HG03196 (cell line): ENCODE results near the gene CWC15.
A peak's percentile ranks its signal among the peaks of the same experiment; 100 is the strongest.
"Not testable (repeated sequence)": the region's sequence is repeated elsewhere in the genome, so short reads cannot be mapped to it uniquely, and the experiment has no call there.

Experiments
- ATAC-seq: cut with Tn5 transposase; IDR thresholded peaks from one replicate; pipeline ENCODE4 v1.9.1; 2021; ENCODE audit not compliant: unreplicated experiment

The CWC15 gene

DNA sequence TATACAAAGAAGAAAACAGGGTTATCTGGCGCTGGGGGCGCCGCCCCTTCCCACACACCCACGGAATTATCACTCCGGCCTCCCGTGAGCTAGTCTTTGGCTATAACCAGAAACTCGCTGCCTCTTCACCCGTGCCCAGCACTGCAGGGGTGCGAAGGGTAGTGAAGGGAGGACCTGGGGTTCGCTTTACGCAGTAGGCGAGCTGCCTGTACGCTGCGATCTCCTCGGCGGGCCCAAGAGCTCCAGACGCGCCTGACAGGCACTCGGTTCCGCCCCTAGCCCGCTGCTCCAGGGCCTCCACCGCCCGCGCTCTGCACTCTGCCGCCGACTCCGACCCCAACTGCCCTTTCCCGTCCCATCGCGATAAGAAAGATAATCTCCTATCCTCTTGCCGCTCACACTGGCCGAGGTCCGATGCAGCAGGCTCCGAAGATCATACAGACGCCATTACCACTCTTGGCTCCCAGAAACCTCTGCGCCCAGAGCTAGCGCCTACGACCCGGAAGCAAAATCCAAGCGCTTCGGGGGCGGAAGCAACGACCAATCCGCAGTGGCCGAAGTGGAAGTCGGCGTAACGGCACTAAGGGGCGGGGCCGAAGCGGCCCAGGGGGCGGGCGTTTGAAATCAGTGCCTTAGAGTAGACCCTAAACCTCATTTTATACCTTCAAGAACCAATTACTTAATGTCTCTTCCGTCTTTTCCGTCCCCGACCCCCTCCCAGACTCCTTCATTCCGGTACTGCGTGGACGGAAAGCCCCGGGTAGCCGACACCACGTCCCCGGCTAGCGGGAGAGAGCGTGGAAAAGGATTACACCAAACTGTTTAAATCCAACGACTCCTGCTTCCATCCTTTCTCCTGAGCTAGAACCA lies at the start of gene CWC15, which contains the start of gene KDM4D:
TSS of gene CWC15 (minus strand) at position 458 of the 870 bp plus-strand sequence. CDS start 1,371 bp downstream, outside the sequence.
TSS of gene KDM4D (plus strand) at position 611 of the 870 bp plus-strand sequence. CDS start 23,664 bp downstream, outside the sequence.
- ATAC-seq, result peak; percentile 100

DNA sequence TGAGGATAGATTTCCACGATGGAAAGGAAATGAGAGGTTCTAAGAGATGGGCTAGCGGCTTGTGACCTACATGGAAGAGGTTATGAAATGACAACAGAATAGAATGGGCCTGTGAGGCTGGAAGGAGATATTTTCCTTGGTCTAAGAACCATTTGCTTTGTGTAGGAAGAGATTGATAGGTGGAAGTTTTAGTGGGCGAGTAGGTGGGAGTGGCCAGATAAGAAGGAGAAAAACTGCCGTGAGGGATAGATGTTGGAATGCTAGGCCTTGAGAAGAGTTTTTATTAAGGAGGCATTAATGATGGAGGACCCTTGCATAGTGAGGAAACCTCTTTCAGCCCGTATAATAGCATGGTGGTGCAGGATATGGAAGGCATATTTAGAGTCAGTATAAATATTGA lies 48.1 kb upstream of the CWC15 start:
- not testable (repeated sequence) for ATAC-seq

DNA sequence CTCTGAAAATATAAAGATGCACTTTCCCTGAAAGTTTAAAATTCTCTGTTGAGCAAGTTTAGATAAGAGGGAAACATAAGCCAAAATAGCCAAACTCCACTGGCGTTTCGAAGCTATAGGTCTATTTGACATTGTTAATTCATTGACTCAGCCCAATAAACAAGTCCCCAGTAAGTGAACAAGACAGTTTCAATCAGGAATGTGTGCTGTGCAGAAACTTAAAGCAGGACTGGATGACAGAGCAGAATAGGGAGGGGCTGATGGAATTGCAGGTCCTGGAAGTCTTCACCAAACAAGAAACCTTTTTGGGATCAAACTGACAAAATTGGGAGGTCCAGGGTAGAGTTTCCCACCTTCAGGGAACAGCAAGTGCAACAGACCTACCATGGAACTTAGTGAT lies 42.8 kb upstream of the CWC15 start:
- ATAC-seq, result no peak

DNA sequence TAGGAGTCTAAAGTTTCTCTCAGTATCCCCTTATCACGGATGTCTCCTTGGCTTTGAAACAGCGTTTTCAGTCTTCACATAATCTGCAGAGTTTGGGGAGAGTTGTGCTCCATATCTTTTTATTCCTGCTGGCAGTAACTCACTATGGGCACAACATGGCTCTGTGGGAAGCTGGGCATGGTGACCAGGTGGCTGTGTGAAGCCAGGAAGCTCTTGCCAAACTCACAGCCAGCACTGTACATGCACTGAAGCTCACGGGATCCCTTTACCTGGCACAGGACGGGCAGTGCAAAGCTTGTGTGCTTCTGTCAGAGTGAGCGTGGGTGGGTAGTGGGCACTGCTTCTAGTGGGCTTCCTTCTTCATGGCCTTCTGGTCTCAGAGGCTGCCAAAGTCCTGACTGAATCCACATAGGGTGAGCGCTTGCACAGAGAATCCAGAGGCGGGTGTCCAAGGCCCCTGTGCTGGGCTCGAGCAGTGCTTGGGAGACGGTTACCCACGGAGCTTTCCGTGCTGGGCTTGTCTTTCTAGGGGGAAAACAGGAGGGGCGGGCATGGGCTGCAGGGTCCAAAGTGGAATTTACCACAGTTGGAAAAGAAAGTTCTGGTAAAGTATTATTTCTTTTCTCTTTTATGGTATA lies 40.9 kb upstream of the CWC15 start:
- ATAC-seq, result no peak

DNA sequence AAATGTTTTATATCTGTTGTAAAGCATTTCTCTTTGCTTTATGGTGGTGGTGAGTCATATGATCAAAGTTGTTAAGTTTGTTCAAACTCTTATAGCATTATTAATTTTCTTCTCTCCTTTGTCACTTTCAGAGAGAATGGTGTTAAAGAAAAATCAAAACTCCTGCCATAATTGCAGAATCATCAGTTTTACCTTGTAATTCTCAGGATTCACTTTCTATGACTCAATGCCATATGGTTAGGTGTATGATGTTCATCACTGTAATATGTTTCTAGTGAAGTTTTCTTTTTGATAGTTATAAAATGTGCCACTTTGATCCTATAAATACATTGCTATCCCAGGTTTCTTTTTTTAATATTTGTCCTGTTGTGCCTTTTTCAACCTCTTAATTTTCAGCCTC lies 38.0 kb upstream of the CWC15 start:
- ATAC-seq, result no peak

DNA sequence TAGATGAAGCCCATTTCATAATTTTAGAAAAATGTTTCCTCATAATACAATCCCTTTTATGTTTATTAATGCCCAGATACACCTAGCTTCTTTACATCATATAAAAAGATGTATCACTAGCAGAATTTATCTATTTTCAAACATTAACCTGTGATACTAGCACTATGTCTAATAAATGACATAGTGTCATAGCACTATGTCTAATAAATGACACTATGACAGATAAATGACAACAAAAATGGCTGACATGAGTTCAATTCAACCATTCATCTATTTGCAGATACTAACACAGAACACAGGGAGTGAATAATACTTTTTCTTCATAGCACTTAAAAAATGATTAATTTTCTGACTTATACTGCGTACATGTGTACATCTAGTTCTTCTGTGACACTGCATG lies 32.3 kb upstream of the CWC15 start:
- ATAC-seq, result no peak

DNA sequence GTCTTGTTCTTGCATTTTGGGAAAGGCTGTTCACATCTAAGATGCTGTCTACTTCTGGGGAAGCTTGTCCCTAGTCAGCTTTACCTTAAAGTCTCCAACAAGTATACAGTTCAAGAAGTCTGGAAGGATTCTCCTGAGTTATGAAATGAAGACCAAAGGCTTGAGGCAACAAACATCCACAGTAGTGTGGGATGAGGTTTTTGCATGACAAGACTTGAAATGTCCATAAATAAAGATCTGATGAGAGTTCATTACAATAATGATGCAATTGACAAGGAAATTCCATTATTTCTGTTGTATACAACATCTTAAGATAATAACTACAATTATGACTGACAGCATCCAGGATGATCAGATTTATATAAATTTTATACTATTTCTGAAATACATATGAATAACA lies 30.4 kb upstream of the CWC15 start:
- no peak for ATAC-seq

DNA sequence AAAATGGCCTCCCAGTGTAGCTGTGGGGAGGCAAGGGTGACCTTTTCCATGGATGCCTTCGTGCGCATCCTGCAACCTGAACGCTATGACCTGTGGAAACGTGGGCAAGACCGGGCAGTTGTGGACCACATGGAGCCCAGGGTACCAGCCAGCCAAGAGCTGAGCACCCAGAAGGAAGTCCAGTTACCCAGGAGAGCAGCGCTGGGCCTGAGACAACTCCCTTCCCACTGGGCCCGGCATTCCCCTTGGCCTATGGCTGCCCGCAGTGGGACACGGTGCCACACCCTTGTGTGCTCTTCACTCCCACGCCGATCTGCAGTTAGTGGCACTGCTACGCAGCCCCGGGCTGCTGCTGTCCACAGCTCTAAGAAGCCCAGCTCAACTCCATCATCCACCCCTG lies 24.9 kb upstream of the CWC15 start:
- ATAC-seq, result no peak

DNA sequence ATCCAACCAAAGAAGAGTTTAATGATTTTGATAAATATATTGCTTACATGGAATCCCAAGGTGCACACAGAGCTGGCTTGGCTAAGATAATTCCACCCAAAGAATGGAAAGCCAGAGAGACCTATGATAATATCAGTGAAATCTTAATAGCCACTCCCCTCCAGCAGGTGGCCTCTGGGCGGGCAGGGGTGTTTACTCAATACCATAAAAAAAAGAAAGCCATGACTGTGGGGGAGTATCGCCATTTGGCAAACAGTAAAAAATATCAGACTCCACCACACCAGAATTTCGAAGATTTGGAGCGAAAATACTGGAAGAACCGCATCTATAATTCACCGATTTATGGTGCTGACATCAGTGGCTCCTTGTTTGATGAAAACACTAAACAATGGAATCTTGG lies 24.1 kb upstream of the CWC15 start:
- no peak for ATAC-seq

DNA sequence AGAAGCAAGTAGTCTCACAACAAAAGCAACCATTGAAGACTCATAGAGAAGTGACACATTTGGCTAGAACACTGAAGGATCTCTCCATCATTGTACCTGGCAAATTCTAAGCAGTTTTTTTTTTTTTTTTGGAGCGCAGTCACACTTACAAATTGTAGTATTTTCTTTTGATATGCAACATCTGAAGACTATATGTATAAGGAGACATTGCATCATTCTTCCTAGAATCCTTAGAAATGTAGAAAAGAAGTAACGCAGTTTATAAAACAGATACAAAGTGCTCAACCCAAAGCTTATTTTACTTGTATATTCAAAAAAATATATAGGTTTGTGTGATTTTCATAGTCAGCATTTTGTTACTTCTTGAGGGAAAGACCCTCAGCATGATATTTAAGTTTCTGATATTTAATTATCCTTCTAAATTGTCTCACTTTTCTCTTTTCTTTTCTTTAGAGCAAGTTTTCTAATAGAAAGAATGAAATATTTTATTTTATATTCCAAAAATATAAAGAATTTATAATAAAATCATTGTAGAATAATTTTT lies 20.1 kb upstream of the CWC15 start:
- ATAC-seq, result no peak

DNA sequence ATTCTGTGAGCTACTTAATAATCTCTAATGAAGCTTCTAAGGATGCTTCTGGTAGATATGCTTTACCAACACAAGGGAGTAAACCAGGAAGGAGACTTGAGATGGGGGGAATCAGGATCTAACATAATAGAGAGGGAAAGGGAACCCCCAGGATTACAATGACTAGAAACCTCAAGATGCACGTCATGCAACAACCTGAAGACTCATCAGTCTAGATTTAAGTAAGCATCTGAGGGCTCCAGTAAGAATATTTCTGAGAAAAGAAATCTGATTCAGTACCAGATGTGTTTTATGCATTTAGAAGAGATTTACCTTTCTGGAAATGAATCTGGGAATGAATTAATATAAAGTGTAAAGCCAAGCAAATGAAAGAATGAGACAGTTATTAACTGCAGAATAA lies 15.4 kb upstream of the CWC15 start:
- no peak for ATAC-seq

DNA sequence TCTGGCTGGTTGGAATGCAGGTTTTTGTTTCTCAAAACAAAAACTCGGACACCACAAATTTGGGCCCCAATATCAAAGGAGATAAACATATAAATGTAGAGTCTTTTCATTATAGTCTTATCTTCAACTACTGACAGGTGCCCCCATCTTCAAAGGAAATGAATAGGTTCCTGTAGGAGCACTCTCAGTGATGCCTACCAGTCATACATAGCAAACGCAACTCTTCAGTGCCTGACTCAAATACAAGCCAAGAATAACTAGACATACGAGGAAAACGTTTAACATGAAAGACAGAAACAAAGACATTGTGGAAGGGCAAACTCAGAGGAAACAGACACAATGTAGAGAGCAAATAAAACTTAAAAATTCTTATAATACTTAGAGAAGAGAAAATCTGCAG lies 14.0 kb upstream of the CWC15 start:
- ATAC-seq, result no peak

DNA sequence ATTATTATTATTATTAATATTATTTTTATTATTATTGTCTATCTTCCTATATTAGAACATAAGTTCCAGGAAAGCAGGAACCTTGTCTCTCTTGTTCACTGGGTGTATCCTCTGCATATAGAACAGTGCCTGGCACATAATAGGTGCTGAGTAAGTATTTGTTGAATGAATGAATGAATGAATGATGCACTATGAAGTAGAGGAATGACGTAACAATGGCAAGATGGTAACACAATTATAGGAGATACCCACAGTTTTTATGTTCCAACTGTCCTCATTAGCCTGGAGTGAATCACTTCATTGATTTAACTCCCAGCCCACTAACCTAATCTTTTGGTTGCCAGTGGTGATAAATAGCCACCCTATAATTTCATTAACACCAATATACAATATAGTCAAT lies 2.2 kb upstream of the CWC15 start:
- no peak for ATAC-seq

DNA sequence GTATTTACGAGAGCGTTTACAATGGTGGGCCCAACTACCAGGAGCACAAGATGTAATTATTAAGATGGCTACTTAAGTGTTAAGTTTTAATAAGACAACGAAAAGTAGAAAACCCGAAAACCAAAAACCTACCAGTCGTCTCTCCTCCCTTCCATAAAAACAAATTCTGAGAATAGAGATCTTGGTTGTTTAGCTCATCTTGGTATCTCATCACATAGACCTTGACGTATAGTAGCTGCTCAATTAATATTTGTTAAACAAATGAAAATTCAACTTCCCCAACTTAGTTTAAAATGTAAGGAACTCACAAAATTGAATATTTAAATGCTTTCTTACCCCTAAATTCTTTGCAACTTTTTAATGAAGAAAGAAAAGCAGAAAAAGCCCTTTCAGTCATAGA lies 822 bp upstream of the CWC15 start:
- no peak for ATAC-seq

DNA sequence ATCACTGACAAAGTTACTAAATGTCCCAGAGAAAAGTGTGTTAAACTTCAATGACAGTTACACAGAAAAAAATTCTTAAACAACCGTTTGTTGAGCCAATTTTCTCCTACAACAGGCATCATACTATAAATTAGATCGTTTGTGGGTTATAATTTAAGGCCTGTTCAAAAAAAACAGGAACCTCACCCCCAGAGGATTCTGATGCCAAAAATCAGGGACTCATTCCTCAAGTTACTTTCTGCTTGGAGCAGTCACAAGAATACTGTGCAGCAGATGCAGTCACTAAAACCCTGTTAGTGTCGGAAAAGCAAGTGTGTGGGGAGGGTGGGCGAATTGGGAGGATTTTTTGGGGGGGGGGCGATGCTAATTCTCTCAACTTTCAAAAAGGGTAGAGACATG lies 657 bp downstream of the CWC15 start:
- ATAC-seq, result no peak

DNA sequence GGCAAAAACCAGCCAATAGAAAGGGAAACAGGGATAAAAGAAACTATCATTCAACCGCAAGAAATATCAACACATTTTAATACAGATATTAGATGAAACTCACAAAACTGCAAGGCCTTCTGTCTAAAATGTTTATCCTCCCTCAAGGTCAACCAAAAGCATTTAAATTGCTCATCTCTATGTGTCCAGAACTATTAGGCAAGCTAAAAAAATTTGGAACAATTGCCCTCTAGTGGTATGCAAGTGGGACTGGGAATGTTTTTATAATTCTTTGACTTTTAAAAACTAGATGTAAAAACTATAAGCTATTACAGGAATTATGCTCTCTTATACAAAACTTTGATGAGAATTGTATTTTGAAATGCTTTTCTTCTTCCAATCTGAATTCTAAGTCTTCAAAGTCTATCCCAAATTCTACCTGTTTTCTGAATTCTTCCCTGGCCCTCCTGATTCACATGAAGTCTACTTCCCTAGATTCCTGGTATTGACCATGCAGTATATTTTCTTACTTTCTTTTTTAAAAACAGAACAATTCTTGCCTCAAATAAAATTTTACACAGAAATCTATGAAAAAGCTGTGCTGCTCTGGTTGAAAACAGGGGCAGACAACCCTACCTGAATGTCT lies 4.9 kb downstream of the CWC15 start:
- no peak for ATAC-seq

DNA sequence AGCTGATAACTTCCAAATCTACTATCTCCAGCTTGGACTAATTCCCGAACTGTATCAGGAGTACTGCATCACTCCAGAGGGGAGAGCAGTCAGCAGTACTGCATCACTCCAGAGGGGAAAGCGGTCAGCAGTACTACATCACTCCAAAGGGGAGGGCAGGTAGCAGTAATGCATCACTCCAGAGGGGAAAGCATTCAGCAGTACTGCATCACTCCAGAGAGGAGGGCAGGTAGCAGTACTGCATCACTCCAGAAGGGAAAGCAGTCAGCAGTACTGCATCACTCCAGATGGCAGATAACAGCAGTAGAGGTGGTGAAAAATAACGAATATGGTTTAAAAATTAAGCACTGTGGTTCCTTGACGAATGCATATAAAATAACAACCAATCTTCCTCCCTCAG lies 8.4 kb downstream of the CWC15 start:
- ATAC-seq, result no peak

DNA sequence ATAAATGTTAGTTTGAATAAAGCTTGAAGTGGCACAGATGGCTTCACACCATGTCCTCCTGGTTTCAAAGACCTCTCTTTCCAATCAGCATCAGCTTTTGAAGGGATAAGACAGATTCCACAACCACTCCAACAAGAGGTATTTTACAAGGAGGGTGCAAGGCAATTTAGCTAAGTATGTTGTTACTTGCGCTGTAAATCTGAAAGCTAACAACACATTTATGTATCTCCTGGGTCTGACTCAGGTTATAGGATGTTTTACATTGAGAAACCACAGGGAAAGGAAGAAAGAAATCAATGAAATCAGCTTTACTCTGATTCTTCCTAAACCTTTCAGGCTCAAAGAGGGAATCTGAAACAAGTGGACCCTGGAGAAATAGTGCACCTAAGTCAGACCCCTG lies 12.1 kb downstream of the CWC15 start:
- ATAC-seq, result no peak

DNA sequence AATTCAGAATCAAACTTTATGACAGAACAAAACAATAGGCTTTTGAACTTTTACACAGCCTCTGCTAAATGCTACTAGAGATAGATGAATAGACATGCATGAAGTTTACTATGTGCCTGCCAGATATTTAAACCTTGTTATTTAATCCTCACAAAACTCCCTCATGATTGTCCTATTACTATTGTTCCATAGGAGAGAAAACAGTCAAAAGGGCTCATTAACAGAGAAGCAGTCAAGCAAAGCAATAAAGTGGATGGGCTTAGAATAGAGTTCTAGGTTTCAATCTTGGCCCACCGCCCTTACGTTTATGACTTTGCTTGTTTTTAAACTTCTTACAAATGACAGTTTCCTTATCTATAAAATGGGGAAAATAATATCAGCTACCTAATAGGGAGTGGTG lies 12.9 kb downstream of the CWC15 start:
- no peak for ATAC-seq

DNA sequence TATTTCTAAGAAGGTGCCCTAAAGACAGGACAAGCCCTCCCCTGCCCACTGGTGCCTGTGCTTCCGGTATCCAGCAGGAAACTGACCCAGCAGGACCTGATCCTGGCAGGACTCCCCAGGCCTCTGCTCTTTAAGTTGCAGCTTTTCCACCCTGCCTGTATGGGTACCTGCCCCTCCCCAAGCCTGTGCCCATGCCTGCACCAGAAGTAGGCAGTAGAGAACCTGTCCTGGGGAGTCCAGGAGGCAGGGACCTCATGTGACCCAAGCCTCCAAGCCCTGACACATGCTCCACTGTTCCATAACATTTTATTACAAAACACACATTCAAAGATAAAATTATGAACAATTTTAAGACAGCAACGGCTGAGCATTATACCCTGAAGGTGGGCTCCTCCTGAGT lies 14.2 kb downstream of the CWC15 start:
- no peak for ATAC-seq

DNA sequence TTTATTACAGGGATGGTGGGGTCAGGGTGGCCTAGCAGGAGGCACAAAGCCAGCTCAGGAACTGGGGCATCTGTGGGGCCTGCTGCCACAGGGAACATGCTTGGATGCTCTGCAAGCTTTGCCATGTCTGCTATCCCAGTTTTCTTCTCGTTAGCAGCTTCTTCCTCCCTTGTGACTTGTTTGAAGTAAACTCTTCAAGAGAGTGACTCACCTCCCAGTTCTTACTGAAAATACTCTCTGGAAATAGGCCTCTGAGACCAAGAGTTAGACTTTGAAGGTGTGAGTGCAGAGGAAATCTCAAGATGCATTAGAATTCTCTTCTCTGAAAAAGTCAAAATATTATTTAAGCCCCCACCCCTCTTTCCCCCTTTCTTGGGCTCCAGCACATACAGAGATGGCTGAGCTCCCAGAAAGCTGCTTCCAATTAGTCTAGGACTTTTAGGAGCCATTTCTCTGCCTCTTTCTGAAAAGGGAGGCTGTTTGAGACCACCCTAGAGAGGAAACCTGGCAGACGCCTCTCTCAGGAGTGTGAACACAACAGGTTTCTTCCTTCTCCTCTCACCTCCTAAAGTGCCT lies 15.1 kb downstream of the CWC15 start:
- ATAC-seq, result no peak
